Astrocyte of the spinal cord (primary cell): ENCODE results near the gene ZNF268.
"Not testable (repeated sequence)": the region's sequence is repeated elsewhere in the genome, so short reads cannot be mapped to it uniquely, and the experiment has no call there.

ENCODE experiments used
- DNase-seq: peaks from one replicate; pipeline ENCODE4 v3.0.0; 2011; ENCODE audit warnings: low read depth, low spot score
- H3K4me3 ChIP-seq: 2 replicates; pipeline ENCODE4 v1.5.1; 2011; ENCODE audit warnings: low read depth, mild to moderate bottlenecking, low read length, moderate library complexity
- in situ Hi-C: cut with HindIII; loops from 2 replicates; pipeline ENCODE4 v1.10.0; 2017; ENCODE audit warnings: low sequenced_read_pairs
- TF ChIP-seq, protein P1 (sequence below): IDR thresholded peaks from 2 replicates; pipeline ENCODE4 v1.5.1; 2012; ENCODE audit warnings: low read depth, mild to moderate bottlenecking, low read length, inconsistent platforms

Gene ZNF268

GRCh38 chr12:133233993-133234564, 52.8 kb downstream of the ZNF268 start:
- H3K4me3 ChIP-seq = no peak overlapping the region
- DNase-seq = no peak
- in situ Hi-C loops = no loop called here
- TF ChIP-seq, protein P1, sequence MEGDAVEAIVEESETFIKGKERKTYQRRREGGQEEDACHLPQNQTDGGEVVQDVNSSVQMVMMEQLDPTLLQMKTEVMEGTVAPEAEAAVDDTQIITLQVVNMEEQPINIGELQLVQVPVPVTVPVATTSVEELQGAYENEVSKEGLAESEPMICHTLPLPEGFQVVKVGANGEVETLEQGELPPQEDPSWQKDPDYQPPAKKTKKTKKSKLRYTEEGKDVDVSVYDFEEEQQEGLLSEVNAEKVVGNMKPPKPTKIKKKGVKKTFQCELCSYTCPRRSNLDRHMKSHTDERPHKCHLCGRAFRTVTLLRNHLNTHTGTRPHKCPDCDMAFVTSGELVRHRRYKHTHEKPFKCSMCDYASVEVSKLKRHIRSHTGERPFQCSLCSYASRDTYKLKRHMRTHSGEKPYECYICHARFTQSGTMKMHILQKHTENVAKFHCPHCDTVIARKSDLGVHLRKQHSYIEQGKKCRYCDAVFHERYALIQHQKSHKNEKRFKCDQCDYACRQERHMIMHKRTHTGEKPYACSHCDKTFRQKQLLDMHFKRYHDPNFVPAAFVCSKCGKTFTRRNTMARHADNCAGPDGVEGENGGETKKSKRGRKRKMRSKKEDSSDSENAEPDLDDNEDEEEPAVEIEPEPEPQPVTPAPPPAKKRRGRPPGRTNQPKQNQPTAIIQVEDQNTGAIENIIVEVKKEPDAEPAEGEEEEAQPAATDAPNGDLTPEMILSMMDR = no peak

GRCh38 chr12:133234971-133235370, 53.7 kb downstream of the ZNF268 start:
- H3K4me3 ChIP-seq = no peak overlapping the region
- in situ Hi-C loops = no loop called here
- DNase-seq = no peak
- TF ChIP-seq, protein P1 = no peak

- no peak for DNase-seq
- TF ChIP-seq, protein P1 = no peak
- in situ Hi-C loops = no loop called here
- no peak within 1 kb of the TSS for H3K4me3 ChIP-seq
These were observed 54.3 kb downstream of the ZNF268 start, which contains the start of gene ANHX for GRCh38 chr12:133235401-133236112. ANHX (minus strand) TSS chr12:133235877; CDS start chr12:133234356, 1,521 bp downstream.

DNA sequence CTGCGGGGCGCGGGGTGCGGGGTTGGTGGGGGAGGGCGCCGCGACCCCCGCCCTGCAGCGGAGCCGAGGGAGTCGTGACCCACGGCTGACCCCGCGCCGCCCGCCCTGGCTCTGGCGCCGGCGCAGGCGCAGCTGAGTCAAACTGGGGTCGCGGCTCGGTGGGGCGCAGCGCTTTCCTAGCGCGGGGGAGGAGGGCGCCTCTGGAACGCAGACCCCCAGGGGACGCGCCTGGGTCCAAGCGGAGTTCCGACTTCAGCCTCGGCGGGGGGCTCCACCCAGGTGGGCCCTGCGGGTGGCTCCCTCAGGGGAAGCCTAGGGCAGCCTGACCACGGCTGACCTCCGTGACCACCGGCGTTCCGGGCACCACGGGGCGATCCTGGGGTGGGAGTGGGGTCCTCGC, 54.8 kb downstream of the ZNF268 start:
- TF ChIP-seq, protein P1 = no peak
- no peak for DNase-seq
- no peak overlapping the region for H3K4me3 ChIP-seq
- in situ Hi-C loops = no loop called here

GRCh38 chr12:133236556-133236955, 55.3 kb downstream of the ZNF268 start:
- TF ChIP-seq, protein P1 = no peak
- no peak for DNase-seq
- in situ Hi-C loops = no loop called here
- no peak overlapping the region for H3K4me3 ChIP-seq

DNA sequence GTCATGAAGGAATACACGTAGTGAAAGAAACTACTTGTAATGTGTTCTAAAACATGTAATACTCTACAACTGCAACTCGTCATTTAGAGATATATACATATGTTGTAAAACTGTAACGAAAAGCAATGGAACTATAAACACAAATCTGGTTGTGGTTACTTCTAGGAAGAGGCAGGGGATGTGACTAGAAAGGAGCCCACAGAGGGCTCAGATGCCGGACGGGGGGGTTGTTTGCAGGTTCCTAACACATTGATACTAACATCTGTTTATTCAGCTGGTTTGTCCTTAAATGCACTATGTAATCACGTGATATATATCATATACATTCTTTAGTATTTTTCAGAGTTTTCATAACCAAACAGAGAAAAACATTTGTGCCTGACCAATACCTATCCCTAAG, 70.4 kb downstream of the ZNF268 start:
- DNase-seq = no peak
- in situ Hi-C loops = no loop called here
- no peak overlapping the region for H3K4me3 ChIP-seq
- TF ChIP-seq, protein P1 = no peak

DNA sequence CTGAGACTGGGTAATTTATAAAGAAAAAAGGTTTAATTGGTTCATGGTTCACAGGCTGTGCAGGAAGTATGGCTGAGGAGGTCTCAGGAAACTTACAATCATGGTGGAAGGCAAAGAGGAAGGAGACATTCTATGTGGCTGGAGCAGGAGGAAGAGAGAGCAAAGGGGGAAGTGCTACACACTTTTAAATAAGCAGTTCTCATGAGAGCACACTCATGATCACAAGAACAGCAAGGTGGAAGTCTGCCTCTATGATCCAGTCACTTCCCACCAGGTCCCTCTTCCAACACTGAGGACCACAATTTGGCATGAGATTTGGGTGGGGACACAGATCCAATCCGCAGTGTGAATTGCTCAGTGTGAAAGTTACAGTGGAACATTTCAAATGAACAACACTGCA, 74.5 kb downstream of the ZNF268 start:
- DNase-seq, H3K4me3 ChIP-seq, in situ Hi-C loops: not testable (repeated sequence)
